Skeletal muscle tissue (tissue), 4 donors: ENCODE data around the gene CAPN2. TPM values are rescaled to one million over a fixed set of nuclear protein-coding genes. Genes with fewer than 3 reads are reported as not detected.

ENCODE experiments used
- H3K27ac ChIP-seq: one replicate; pipeline ENCODE4 v1.7.0; 2013; ENCODE audit warnings: mild to moderate bottlenecking, low read depth, low read length, inconsistent platforms
- H3K27me3 ChIP-seq, 3 donors: one replicate each; pipeline ENCODE4 v1.7.0; 2013; ENCODE audit warnings: low read length in 3 of 3; ENCODE audit not compliant: control insufficient read depth in 3 of 3, insufficient read depth in 3 of 3
- H3K36me3 ChIP-seq, 3 donors: one replicate each; pipeline ENCODE4 v1.7.0; 2013; ENCODE audit warnings: low read length in 3 of 3; ENCODE audit not compliant: control insufficient read depth in 3 of 3, insufficient read depth in 3 of 3
- H3K4me1 ChIP-seq, 3 donors: one replicate each; pipeline ENCODE4 v1.7.0; 2013; ENCODE audit warnings: low read length in 3 of 3, mild to moderate bottlenecking in 3 of 3; ENCODE audit not compliant: control insufficient read depth in 3 of 3, insufficient read depth in 3 of 3
- H3K4me3 ChIP-seq, 3 donors: one replicate each; pipeline ENCODE4 v1.7.0; 2013; ENCODE audit warnings: low read length in 3 of 3
- H3K9ac ChIP-seq, 3 donors: one replicate each; pipeline ENCODE4 v1.7.0; 2013; ENCODE audit warnings: low read length in 3 of 3, mild to moderate bottlenecking in 3 of 3, moderate library complexity in 2 of 3, low read depth in 1 of 3
- H3K9me3 ChIP-seq, 3 donors: one replicate each; pipeline ENCODE4 v1.7.0; 2013; ENCODE audit warnings: low read length in 3 of 3; ENCODE audit not compliant: control insufficient read depth in 3 of 3
- total RNA-seq: library from RNA; depleted of rRNA; stranded (reverse); fragments of >200 nt; gene quantifications from one replicate; pipeline ENCODE4 v1.2.3, GENCODE V29; 2014
- donor health status: Osteomylitis.

The CAPN2 gene
- total RNA-seq, 1 donor from 2014 or later: 78.8 TPM

DNA sequence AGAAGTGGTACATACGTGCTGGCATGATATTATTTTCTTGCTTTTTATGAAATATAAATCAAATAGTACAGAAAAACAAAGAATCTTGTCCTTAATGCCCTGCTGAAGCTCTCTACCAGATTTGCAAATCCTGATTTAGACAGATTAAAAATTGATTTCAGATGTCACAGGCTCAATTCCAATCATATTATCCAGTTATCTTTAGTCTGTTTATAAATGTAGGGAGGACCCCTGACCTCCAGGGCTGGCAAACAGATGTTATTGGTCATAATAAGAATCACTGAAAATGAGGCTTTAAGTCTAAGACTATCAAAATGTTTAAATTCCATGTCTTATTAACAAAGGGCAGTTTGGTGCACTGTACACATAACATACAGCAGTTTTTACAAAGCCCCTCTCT lies 71.3 kb downstream of the CAPN2 start:
- no peaks in the 10 kb centered on the region for H3K9me3 ChIP-seq
- no peak overlapping the region for H3K9ac ChIP-seq
- no peak overlapping the region for H3K4me3 ChIP-seq
- no peak overlapping the region for H3K27ac ChIP-seq
- H3K36me3 ChIP-seq: peaks cover 16 to 25% (median 18%) of the 10 kb centered on the region in 3 donors
- H3K27me3 ChIP-seq: no peaks in the 10 kb centered on the region
- H3K4me1 ChIP-seq: no peaks in the 10 kb centered on the region

DNA sequence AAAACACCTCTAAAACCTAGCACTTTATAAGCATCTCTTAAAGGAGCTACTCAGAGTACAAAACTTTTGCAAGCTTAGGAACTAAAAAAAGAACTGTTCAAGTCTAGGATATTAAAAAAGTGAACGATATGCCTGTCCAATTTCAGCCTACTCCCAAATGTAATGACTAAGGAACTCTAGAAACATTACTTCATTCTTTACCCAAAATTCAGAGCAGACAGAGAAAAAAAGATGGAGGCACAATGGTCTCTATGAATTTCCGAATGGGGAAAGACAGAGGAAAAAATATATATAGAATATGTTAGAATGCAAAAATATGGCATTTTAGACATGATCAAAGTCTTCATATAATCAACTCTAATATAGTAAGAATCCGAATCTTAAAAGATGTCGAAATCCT lies 72.2 kb downstream of the CAPN2 start:
- H3K9ac ChIP-seq: no peak overlapping the region
- H3K9me3 ChIP-seq: no peaks in the 10 kb centered on the region
- H3K36me3 ChIP-seq: peaks cover 10 to 21% (median 14%) of the 10 kb centered on the region in 3 donors
- no peaks in the 10 kb centered on the region for H3K27me3 ChIP-seq
- no peak overlapping the region for H3K27ac ChIP-seq
- H3K4me3 ChIP-seq: no peak overlapping the region
- no peaks in the 10 kb centered on the region for H3K4me1 ChIP-seq

DNA sequence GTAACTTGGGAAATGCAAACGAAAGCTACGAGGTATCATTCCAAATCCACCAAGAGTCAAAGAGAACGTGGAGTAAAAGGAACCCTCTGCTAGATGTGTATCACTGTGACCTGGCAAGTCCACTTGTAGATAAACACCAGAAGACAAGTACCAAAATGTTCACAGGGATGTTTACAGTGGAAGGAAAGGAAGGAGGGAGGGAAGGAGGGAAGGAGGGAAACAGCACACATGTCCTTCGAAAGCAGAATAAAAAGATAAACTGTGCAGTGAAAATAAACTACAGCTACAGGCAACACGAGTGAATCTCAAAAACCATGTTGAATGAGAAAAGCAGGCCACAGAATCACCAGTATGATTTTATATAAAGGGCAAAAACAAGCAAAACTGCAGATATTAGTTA lies 73.5 kb downstream of the CAPN2 start:
- H3K9ac ChIP-seq: no peak overlapping the region
- no peak overlapping the region for H3K4me3 ChIP-seq
- H3K36me3 ChIP-seq: peaks cover 6 to 19% (median 14%) of the 10 kb centered on the region in 3 donors
- H3K27ac ChIP-seq: no peak overlapping the region
- no peaks in the 10 kb centered on the region for H3K27me3 ChIP-seq
- no peaks in the 10 kb centered on the region for H3K9me3 ChIP-seq
- no peaks in the 10 kb centered on the region for H3K4me1 ChIP-seq

DNA sequence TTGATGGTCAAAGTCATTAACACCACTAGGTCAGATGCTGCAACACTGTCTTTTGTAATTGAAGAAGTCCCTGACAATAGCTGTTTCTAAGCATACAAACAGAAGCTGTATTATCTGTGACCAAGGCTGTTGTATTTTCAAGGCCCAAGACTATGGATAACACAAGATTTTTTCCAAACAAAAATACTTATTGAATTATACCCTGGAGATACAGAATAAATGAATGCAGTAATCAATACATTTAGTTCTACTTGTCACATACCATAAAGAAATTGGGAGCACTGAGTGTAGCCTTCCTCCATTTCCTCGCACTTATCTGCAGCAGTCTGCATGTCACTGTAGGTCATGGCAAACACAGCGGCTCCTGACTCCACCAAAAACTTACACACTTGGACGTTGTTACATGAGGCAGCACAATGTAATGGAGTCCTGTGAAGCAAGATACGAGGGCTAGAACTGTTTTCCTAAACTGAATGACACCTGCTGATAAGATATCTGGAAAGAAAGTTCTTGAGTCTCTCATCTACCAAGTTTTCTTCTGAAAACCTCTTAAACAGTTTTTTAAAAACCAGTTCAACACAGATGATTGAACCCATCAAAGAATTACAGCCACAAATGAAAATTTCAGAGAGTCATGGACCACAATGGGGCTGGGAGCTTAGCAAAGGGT lies 76.5 kb downstream of the CAPN2 start:
- H3K9me3 ChIP-seq: no peaks in the 10 kb centered on the region
- H3K27me3 ChIP-seq: no peaks in the 10 kb centered on the region
- no peak overlapping the region for H3K9ac ChIP-seq
- H3K36me3 ChIP-seq: peaks cover 2 to 16% (median 13%) of the 10 kb centered on the region in 3 donors
- no peak overlapping the region for H3K27ac ChIP-seq
- H3K4me3 ChIP-seq: no peak overlapping the region
- H3K4me1 ChIP-seq: no peaks in the 10 kb centered on the region

DNA sequence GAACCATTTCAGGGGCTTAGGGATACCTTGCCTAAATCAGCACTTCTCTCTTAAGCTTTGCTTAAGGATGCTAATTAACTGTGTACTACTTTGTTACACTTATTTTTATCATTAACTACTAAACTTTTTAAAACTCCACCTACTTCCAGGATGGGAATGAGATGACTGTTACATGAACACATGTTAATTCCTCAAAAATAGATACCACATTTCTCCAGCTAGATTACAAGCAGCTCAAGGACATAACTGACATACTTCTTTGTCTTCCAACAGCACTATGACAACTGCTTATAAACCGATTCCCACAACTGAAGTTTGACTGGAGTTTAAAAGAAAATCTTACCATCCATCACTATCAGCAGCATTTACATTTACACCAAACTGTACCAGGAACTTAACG lies 79.7 kb downstream of the CAPN2 start:
- no peaks in the 10 kb centered on the region for H3K9me3 ChIP-seq
- peaks cover 10 to 31% (median 17%) of the 10 kb centered on the region in 3 donors for H3K36me3 ChIP-seq
- no peaks in the 10 kb centered on the region for H3K4me1 ChIP-seq
- no peak overlapping the region for H3K4me3 ChIP-seq
- H3K9ac ChIP-seq: no peak overlapping the region
- no peaks in the 10 kb centered on the region for H3K27me3 ChIP-seq
- no peak overlapping the region for H3K27ac ChIP-seq

- Histone ChIP-seq H3K9me3 (no peaks in the 10 kb centered on the region), H3K27ac (no peak overlapping the region), H3K36me3 (peaks cover 10 to 39% (median 27%) of the 10 kb centered on the region in 3 donors), H3K4me3 (no peak overlapping the region), H3K9ac (no peak overlapping the region), H3K27me3 (no peaks in the 10 kb centered on the region), H3K4me1 (no peaks in the 10 kb centered on the region)
Observed at GRCh38 chr1:223793716-223794115, 81.4 kb downstream of the CAPN2 start.

DNA sequence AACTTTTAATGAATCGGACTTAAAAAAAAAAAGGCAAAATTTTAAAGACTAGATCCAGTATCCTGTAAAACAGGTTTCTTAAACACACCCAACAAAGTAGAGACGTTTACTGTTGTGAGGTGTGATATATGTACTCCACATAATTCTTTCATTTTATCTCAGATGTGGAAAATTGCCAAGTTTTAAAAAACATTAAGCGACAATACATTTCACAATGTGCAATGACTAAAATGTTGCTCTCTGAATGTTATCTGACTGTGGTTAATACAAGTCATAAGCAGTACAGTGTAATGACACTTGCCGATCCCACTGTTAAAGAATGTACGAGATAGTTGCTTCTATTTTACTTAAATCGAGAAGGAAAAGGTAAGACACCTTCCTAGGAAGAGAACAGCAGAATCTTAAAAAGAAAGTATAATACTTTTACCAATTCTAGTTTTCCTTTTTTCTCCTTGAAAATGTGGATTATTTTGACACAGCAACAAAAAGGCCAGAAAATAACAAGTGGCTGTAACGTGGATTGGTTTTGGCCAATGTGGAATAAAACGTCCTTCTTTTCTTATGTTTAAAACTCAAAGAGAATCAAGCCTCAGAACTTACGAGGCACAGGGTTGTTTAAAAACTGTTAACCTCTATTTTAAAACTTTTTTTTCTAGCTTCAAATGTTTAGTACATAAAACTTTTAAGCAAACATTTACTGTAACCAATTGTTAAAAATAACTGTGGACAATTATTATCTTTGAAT lies 82.0 kb downstream of the CAPN2 start:
- no peaks in the 10 kb centered on the region for H3K9me3 ChIP-seq
- no peaks in the 10 kb centered on the region for H3K4me1 ChIP-seq
- peaks cover 13 to 39% (median 27%) of the 10 kb centered on the region in 3 donors for H3K36me3 ChIP-seq
- no peak overlapping the region for H3K9ac ChIP-seq
- no peak overlapping the region for H3K27ac ChIP-seq
- H3K4me3 ChIP-seq: no peak overlapping the region
- no peaks in the 10 kb centered on the region for H3K27me3 ChIP-seq

- no peaks in the 10 kb centered on the region for H3K9me3 ChIP-seq
- H3K4me3 ChIP-seq: no peak overlapping the region
- no peak overlapping the region for H3K9ac ChIP-seq
- H3K36me3 ChIP-seq: peaks cover 15 to 54% (median 42%) of the 10 kb centered on the region in 3 donors
- no peaks in the 10 kb centered on the region for H3K27me3 ChIP-seq
- H3K27ac ChIP-seq: no peak overlapping the region
- no peaks in the 10 kb centered on the region for H3K4me1 ChIP-seq
Observed at GRCh38 chr1:223796210-223796609, 83.9 kb downstream of the CAPN2 start.

GRCh38 chr1:223802032-223802431 lies 89.7 kb downstream of the CAPN2 start:
- Histone ChIP-seq H3K9me3 (no peaks in the 10 kb centered on the region), H3K9ac (no peak overlapping the region), H3K36me3 (peaks cover 22 to 57% (median 55%) of the 10 kb centered on the region in 3 donors), H3K4me1 (no peaks in the 10 kb centered on the region), H3K27ac (no peak overlapping the region), H3K4me3 (no peak overlapping the region), H3K27me3 (no peaks in the 10 kb centered on the region)

DNA sequence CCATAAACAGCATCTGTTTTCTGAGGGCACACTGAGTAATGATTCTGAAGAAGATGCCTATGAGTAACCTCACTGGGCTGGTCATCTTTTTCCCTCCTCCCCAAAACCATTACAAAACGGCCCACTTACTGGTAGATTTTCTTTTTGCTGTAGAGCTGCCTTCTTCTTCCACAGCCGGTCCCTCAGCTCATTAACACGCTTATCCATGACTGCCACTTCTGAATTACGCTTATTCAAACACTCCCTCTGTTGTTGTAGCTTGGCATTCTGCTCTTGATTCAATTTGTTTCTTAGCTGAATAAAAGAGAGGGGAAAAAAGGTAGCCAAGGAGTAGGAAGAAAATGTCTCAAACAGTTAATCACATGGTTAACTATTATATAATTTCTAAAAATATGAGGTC lies 90.3 kb downstream of the CAPN2 start:
- H3K27ac ChIP-seq: no peak overlapping the region
- no peak overlapping the region for H3K4me3 ChIP-seq
- no peak overlapping the region for H3K9ac ChIP-seq
- H3K9me3 ChIP-seq: no peaks in the 10 kb centered on the region
- peaks cover 22 to 56% (median 54%) of the 10 kb centered on the region in 3 donors for H3K36me3 ChIP-seq
- H3K4me1 ChIP-seq: no peaks in the 10 kb centered on the region
- no peaks in the 10 kb centered on the region for H3K27me3 ChIP-seq
